SK-N-SH treated with all-trans-retinoic acid at 6 μM for 48 hours (cell line): ENCODE results near the gene MINDY4.

Experiments
- ATAC-seq: fragments of 200-7000 bp; cut with Tn5 transposase; 3 replicates; pipeline ENCODE4 v1.9.1; 2020; ENCODE audit warnings: mild to moderate bottlenecking, moderate library complexity
- ARNTL ChIP-seq: fragments of 450-650 bp; formaldehyde crosslinking; IDR thresholded peaks from 2 replicates; pipeline ENCODE4 v1.5.0; 2020; ENCODE audit warnings: low read depth, mild to moderate bottlenecking, moderate library complexity, borderline replicate concordance
- BACH2 ChIP-seq: fragments of 250-450 bp; sonication (Bioruptor Pico); IDR thresholded peaks from 2 replicates; pipeline ENCODE4 v1.9.0; 2021; ENCODE audit warnings: mild to moderate bottlenecking, borderline replicate concordance
- CSDC2 ChIP-seq: fragments of 250-450 bp; sonication (Bioruptor Pico); IDR thresholded peaks from 2 replicates; pipeline ENCODE4 v1.5.0; 2020; ENCODE audit warnings: mild to moderate bottlenecking, moderate library complexity
- ESRRG ChIP-seq: fragments of 250-450 bp; sonication (Bioruptor Pico); IDR thresholded peaks from 2 replicates; pipeline ENCODE4 v1.6.1; 2021; ENCODE audit warnings: mild to moderate bottlenecking
- GLIS3 ChIP-seq: fragments of 250-450 bp; sonication (Bioruptor Pico); IDR thresholded peaks from 2 replicates; pipeline ENCODE4 v1.5.0; 2020; ENCODE audit warnings: mild to moderate bottlenecking, moderate library complexity
- ISL1 ChIP-seq: fragments of 250-450 bp; sonication (Bioruptor Pico); IDR thresholded peaks from 2 replicates; pipeline ENCODE4 v2.1.2; 2022; ENCODE audit warnings: mild to moderate bottlenecking, moderate library complexity
- PPARA ChIP-seq: fragments of 250-450 bp; sonication (Bioruptor Pico); IDR thresholded peaks from 2 replicates; pipeline ENCODE4 v1.5.0; 2020; ENCODE audit warnings: mild to moderate bottlenecking, borderline replicate concordance
- RARB ChIP-seq: fragments of 250-450 bp; sonication (Bioruptor Pico); IDR thresholded peaks from 2 replicates; pipeline ENCODE4 v1.8.0; 2021; ENCODE audit warnings: mild to moderate bottlenecking, moderate library complexity
- SNAI2 ChIP-seq: fragments of 250-450 bp; sonication (Bioruptor Pico); IDR thresholded peaks from 2 replicates; pipeline ENCODE4 v1.5.0; 2020; ENCODE audit warnings: mild to moderate bottlenecking, moderate library complexity
- TOX ChIP-seq: fragments of 250-450 bp; sonication (Bioruptor Pico); IDR thresholded peaks from 2 replicates; pipeline ENCODE4 v1.8.0; 2021; ENCODE audit warnings: mild to moderate bottlenecking, moderate library complexity, borderline replicate concordance
- ZC3H10 ChIP-seq: fragments of 250-450 bp; sonication (Bioruptor Pico); IDR thresholded peaks from 2 replicates; pipeline ENCODE4 v1.5.1; 2021; ENCODE audit warnings: mild to moderate bottlenecking, moderate library complexity
- ZFP3 ChIP-seq: fragments of 250-450 bp; sonication (Bioruptor Pico); IDR thresholded peaks from 2 replicates; pipeline ENCODE4 v1.5.0; 2020; ENCODE audit warnings: mild to moderate bottlenecking, moderate library complexity
- ZNF565 ChIP-seq: fragments of 450-650 bp; formaldehyde crosslinking; conservative IDR thresholded peaks from 2 replicates; pipeline ENCODE4 v1.5.0; 2020; ENCODE audit warnings: low read depth, mild to moderate bottlenecking, moderate library complexity
- ZNF8 ChIP-seq: fragments of 450-650 bp; formaldehyde crosslinking; IDR thresholded peaks from 2 replicates; pipeline ENCODE4 v1.5.0; 2020; ENCODE audit warnings: mild to moderate bottlenecking, moderate library complexity
- TF ChIP-seq, protein P1 (sequence below): fragments of 250-450 bp; sonication (Bioruptor Pico); IDR thresholded peaks from 2 replicates; pipeline ENCODE4 v1.5.0; 2020; ENCODE audit warnings: mild to moderate bottlenecking, moderate library complexity
- TF ChIP-seq, protein P2 (sequence below): fragments of 250-450 bp; sonication (Bioruptor Pico); IDR thresholded peaks from 2 replicates; pipeline ENCODE4 v1.8.0; 2020; ENCODE audit warnings: mild to moderate bottlenecking, moderate library complexity, borderline replicate concordance
- TF ChIP-seq, protein P3 (sequence below): fragments of 250-450 bp; sonication (Bioruptor Pico); IDR thresholded peaks from 2 replicates; pipeline ENCODE4 v1.5.1; 2021; ENCODE audit warnings: mild to moderate bottlenecking, moderate library complexity
- TF ChIP-seq, protein P4 (sequence below): fragments of 250-450 bp; sonication (Bioruptor Pico); IDR thresholded peaks from 2 replicates; pipeline ENCODE4 v1.8.0; 2021; ENCODE audit warnings: low read depth, mild to moderate bottlenecking, moderate library complexity, borderline replicate concordance

Gene MINDY4

DNA sequence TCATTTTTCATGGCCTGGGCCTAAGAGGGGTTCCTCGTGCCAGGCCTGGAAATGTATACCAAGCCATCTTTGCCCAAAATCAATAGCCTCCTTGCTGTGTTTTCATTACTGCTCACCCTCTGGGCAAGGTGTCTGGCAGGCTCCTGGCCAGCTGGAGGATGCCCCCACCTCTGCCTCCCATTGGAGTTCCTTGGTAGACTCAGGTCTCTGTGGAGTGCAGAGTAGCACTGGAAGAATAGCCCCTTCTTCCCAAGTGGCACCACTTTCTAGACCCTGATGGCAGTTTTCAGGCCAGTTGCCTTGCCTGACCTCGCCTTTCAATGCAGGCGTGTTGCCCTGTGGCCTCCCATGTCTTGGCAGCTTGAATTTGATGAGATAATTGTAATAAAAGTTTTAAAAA, 84.7 kb downstream of the MINDY4 start:
- ATAC-seq, result no peak
- TF ChIP-seq ZFP3 (CRISPR knock-in tag) (no peak), ZC3H10 (CRISPR knock-in tag) (no peak), ISL1 (CRISPR knock-in tag) (no peak), ZNF8 (CRISPR knock-in tag) (no peak)
- TF ChIP-seq, protein P1, sequence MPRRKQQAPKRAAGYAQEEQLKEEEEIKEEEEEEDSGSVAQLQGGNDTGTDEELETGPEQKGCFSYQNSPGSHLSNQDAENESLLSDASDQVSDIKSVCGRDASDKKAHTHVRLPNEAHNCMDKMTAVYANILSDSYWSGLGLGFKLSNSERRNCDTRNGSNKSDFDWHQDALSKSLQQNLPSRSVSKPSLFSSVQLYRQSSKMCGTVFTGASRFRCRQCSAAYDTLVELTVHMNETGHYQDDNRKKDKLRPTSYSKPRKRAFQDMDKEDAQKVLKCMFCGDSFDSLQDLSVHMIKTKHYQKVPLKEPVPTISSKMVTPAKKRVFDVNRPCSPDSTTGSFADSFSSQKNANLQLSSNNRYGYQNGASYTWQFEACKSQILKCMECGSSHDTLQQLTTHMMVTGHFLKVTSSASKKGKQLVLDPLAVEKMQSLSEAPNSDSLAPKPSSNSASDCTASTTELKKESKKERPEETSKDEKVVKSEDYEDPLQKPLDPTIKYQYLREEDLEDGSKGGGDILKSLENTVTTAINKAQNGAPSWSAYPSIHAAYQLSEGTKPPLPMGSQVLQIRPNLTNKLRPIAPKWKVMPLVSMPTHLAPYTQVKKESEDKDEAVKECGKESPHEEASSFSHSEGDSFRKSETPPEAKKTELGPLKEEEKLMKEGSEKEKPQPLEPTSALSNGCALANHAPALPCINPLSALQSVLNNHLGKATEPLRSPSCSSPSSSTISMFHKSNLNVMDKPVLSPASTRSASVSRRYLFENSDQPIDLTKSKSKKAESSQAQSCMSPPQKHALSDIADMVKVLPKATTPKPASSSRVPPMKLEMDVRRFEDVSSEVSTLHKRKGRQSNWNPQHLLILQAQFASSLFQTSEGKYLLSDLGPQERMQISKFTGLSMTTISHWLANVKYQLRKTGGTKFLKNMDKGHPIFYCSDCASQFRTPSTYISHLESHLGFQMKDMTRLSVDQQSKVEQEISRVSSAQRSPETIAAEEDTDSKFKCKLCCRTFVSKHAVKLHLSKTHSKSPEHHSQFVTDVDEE (CRISPR knock-in tag), result no peak

DNA sequence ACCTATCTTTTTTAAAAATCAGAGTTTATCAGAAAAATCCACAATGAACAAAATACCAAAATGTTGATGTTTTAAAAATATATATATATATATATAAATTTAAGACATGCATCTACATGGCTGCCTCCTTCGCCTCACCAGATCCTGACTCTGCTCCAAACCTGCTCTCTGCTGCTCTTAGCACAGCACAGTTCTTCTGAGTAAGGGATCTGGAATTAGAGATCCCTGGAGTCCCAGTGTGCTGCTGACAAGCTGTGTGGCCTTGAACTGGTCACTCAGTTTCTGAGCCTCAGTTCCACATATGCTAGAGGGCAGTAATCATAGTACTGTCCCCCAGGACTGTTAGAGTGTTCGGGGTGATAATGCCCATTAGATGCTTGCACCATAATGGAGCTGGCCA, 87.4 kb downstream of the MINDY4 start:
- ATAC-seq, result no peak
- TF ChIP-seq ISL1 (CRISPR knock-in tag) (no peak), ESRRG (CRISPR knock-in tag) (no peak), ZNF8 (CRISPR knock-in tag) (no peak), CSDC2 (no peak), SNAI2 (CRISPR knock-in tag) (no peak)
- TF ChIP-seq, protein P2, sequence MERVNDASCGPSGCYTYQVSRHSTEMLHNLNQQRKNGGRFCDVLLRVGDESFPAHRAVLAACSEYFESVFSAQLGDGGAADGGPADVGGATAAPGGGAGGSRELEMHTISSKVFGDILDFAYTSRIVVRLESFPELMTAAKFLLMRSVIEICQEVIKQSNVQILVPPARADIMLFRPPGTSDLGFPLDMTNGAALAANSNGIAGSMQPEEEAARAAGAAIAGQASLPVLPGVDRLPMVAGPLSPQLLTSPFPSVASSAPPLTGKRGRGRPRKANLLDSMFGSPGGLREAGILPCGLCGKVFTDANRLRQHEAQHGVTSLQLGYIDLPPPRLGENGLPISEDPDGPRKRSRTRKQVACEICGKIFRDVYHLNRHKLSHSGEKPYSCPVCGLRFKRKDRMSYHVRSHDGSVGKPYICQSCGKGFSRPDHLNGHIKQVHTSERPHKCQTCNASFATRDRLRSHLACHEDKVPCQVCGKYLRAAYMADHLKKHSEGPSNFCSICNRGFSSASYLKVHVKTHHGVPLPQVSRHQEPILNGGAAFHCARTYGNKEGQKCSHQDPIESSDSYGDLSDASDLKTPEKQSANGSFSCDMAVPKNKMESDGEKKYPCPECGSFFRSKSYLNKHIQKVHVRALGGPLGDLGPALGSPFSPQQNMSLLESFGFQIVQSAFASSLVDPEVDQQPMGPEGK (CRISPR knock-in tag), result no peak

DNA sequence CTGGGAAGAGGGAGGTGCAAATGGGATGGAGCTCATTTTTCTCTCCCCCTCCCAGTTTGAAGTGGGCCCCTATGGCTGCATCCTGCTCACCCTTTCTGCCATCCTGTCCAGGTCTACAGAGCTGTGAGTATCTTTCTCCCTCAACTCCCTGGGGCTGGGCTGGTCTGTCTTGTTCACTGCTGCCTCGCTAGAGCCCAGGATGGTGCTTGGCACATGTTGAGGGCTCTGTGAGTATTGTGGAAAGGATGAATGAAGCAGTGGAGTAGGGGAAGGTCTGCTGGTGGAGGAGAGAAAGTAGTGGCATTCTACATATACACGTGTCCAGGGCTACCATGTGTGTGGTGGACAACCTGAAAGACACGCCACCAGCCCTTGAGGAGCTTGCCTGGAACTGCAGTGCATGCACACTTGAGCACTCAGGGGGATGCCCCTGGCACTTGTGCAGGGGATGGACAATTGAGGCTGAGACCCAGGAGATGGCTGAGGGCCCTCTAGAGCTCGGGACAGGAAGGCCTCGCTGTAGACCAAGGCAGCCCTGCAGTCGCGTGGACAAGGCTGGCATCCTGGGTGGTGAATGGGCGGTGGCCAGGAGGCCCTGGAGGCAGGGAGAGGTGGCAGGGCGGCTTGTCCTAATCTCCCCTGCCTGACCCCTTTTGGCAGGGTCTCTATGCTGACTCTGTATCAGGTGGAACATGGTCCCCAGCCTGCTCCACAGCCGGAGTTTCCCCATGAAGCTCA, 88.2 kb downstream of the MINDY4 start:
- no peak for ATAC-seq
- TF ChIP-seq, protein P3, sequence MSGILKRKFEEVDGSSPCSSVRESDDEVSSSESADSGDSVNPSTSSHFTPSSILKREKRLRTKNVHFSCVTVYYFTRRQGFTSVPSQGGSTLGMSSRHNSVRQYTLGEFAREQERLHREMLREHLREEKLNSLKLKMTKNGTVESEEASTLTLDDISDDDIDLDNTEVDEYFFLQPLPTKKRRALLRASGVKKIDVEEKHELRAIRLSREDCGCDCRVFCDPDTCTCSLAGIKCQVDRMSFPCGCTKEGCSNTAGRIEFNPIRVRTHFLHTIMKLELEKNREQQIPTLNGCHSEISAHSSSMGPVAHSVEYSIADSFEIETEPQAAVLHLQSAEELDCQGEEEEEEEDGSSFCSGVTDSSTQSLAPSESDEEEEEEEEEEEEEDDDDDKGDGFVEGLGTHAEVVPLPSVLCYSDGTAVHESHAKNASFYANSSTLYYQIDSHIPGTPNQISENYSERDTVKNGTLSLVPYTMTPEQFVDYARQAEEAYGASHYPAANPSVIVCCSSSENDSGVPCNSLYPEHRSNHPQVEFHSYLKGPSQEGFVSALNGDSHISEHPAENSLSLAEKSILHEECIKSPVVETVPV (CRISPR knock-in tag), result no peak
- no peak for TF ChIP-seq PPARA (CRISPR knock-in tag)
- no peak for TF ChIP-seq RARB (CRISPR knock-in tag)
- TF ChIP-seq, protein P2 (CRISPR knock-in tag), result no peak
- TF ChIP-seq, protein P4, sequence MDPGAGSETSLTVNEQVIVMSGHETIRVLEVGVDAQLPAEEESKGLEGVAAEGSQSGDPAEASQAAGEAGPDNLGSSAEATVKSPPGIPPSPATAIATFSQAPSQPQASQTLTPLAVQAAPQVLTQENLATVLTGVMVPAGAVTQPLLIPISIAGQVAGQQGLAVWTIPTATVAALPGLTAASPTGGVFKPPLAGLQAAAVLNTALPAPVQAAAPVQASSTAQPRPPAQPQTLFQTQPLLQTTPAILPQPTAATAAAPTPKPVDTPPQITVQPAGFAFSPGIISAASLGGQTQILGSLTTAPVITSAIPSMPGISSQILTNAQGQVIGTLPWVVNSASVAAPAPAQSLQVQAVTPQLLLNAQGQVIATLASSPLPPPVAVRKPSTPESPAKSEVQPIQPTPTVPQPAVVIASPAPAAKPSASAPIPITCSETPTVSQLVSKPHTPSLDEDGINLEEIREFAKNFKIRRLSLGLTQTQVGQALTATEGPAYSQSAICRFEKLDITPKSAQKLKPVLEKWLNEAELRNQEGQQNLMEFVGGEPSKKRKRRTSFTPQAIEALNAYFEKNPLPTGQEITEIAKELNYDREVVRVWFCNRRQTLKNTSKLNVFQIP, result no peak
- no peak for TF ChIP-seq GLIS3 (CRISPR knock-in tag)
- no peak for TF ChIP-seq ZC3H10 (CRISPR knock-in tag)
- TF ChIP-seq ZNF8 (CRISPR knock-in tag), result no peak
- TF ChIP-seq ARNTL (CRISPR knock-in tag), result no peak
- TF ChIP-seq ESRRG (CRISPR knock-in tag), result no peak
- no peak for TF ChIP-seq ZNF565 (CRISPR knock-in tag)
- no peak for TF ChIP-seq ZFP3 (CRISPR knock-in tag)
- TF ChIP-seq CSDC2, result no peak
- no peak for TF ChIP-seq ISL1 (CRISPR knock-in tag)
- no peak for TF ChIP-seq TOX (CRISPR knock-in tag)
- no peak for TF ChIP-seq BACH2 (CRISPR knock-in tag)
- TF ChIP-seq, all 23 proteins: peak for 0
